ENCODE measurements around the gene GORASP1. TPM values are rescaled to one million over a fixed set of nuclear protein-coding genes. Genes with fewer than 3 reads are reported as not detected.

Gene GORASP1
- total and polyA plus RNA-seq, 2 of the 13 experiments (the other 11 are each of a cell fraction or from before 2014, with no cell fraction given) = 36.4 to 39.8 TPM

DNA sequence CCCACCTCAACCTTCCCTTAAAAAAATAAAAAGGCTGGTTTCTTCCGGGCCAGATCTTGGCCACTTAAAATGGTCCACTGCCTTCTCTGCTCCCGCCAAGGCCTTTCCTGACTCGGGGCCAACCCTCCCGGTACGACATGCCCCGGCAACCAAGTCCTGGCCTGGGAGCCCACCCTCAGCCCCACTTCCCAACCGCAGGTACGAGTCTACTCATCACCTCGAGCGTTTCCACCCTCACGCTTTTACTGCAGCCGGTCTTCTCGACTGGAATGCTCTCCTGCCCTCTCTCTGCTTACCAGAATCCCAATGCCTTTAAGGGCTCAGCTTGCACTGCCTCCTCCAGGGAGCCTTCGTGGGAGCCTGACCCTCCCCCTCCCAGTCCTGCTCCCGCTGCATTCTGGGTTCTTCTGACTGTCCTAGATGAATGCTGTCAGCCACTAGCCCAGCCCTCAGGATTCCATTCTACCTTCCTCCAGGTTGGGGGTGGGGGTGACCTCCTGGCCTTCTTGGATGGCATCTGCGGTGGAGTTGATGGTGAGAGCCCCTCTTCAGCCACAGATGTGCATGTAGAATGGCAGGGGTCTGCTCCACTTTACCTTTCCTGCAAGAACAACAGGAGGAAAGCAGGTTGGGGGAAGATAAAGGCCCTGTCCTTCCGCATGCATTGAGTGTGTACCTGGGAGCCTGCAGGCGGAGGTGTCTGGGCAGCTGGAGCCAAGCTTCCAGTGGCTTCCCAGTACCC lies 47.0 kb upstream of the GORASP1 start (continued):
- TF ChIP-seq, protein P1, sequence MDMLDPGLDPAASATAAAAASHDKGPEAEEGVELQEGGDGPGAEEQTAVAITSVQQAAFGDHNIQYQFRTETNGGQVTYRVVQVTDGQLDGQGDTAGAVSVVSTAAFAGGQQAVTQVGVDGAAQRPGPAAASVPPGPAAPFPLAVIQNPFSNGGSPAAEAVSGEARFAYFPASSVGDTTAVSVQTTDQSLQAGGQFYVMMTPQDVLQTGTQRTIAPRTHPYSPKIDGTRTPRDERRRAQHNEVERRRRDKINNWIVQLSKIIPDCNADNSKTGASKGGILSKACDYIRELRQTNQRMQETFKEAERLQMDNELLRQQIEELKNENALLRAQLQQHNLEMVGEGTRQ (IDR thresholded peaks at IDR 0.05; ENCODE audit: low read depth, low read length) = no peak
- TF ChIP-seq, protein P1 (CRISPR knock-in tag; IDR thresholded peaks at IDR 0.05; ENCODE audit: borderline replicate concordance) = no peak
- TF ChIP-seq, protein P2, sequence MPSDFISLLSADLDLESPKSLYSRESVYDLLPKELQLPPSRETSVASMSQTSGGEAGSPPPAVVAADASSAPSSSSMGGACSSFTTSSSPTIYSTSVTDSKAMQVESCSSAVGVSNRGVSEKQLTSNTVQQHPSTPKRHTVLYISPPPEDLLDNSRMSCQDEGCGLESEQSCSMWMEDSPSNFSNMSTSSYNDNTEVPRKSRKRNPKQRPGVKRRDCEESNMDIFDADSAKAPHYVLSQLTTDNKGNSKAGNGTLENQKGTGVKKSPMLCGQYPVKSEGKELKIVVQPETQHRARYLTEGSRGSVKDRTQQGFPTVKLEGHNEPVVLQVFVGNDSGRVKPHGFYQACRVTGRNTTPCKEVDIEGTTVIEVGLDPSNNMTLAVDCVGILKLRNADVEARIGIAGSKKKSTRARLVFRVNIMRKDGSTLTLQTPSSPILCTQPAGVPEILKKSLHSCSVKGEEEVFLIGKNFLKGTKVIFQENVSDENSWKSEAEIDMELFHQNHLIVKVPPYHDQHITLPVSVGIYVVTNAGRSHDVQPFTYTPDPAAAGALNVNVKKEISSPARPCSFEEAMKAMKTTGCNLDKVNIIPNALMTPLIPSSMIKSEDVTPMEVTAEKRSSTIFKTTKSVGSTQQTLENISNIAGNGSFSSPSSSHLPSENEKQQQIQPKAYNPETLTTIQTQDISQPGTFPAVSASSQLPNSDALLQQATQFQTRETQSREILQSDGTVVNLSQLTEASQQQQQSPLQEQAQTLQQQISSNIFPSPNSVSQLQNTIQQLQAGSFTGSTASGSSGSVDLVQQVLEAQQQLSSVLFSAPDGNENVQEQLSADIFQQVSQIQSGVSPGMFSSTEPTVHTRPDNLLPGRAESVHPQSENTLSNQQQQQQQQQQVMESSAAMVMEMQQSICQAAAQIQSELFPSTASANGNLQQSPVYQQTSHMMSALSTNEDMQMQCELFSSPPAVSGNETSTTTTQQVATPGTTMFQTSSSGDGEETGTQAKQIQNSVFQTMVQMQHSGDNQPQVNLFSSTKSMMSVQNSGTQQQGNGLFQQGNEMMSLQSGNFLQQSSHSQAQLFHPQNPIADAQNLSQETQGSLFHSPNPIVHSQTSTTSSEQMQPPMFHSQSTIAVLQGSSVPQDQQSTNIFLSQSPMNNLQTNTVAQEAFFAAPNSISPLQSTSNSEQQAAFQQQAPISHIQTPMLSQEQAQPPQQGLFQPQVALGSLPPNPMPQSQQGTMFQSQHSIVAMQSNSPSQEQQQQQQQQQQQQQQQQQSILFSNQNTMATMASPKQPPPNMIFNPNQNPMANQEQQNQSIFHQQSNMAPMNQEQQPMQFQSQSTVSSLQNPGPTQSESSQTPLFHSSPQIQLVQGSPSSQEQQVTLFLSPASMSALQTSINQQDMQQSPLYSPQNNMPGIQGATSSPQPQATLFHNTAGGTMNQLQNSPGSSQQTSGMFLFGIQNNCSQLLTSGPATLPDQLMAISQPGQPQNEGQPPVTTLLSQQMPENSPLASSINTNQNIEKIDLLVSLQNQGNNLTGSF (CRISPR knock-in tag; IDR thresholded peaks at IDR 0.05) = no peak
- TF ChIP-seq, protein P3, sequence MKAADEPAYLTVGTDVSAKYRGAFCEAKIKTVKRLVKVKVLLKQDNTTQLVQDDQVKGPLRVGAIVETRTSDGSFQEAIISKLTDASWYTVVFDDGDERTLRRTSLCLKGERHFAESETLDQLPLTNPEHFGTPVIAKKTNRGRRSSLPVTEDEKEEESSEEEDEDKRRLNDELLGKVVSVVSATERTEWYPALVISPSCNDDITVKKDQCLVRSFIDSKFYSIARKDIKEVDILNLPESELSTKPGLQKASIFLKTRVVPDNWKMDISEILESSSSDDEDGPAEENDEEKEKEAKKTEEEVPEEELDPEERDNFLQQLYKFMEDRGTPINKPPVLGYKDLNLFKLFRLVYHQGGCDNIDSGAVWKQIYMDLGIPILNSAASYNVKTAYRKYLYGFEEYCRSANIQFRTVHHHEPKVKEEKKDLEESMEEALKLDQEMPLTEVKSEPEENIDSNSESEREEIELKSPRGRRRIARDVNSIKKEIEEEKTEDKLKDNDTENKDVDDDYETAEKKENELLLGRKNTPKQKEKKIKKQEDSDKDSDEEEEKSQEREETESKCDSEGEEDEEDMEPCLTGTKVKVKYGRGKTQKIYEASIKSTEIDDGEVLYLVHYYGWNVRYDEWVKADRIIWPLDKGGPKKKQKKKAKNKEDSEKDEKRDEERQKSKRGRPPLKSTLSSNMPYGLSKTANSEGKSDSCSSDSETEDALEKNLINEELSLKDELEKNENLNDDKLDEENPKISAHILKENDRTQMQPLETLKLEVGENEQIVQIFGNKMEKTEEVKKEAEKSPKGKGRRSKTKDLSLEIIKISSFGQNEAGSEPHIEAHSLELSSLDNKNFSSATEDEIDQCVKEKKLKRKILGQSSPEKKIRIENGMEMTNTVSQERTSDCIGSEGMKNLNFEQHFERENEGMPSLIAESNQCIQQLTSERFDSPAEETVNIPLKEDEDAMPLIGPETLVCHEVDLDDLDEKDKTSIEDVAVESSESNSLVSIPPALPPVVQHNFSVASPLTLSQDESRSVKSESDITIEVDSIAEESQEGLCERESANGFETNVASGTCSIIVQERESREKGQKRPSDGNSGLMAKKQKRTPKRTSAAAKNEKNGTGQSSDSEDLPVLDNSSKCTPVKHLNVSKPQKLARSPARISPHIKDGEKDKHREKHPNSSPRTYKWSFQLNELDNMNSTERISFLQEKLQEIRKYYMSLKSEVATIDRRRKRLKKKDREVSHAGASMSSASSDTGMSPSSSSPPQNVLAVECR (CRISPR knock-in tag; IDR thresholded peaks at IDR 0.05; ENCODE audit: borderline replicate concordance) = no peak
- TF ChIP-seq HMGA1 (CRISPR knock-in tag; conservative IDR thresholded peaks at IDR 0.05) (no peak), PRPF4 (IDR thresholded peaks at IDR 0.05; ENCODE audit: low read depth, low read length, poor library complexity, severe bottlenecking) (no peak), ZNF629 (CRISPR knock-in tag; conservative IDR thresholded peaks at IDR 0.05) (peak; percentile 50; the same call in 1 of the 2 replicates), SOX5 (CRISPR knock-in tag; IDR thresholded peaks at IDR 0.05; ENCODE audit: borderline replicate concordance) (no peak), RAD51 (IDR thresholded peaks at IDR 0.05; ENCODE audit: borderline replicate concordance) (no peak), ZNF468 (CRISPR knock-in tag; IDR thresholded peaks at IDR 0.05) (no peak), FOXA1 (IDR thresholded peaks at IDR 0.05) (no peak), FOXA1 (CRISPR knock-in tag; IDR thresholded peaks at IDR 0.05) (no peak), PITX1 (CRISPR knock-in tag; IDR thresholded peaks at IDR 0.05) (peak; percentile 53; the same call in 1 of the 2 replicates), NFE2L1 (CRISPR knock-in tag; IDR thresholded peaks at IDR 0.05; ENCODE audit: borderline replicate concordance) (no peak)
- TF ChIP-seq, protein P4, sequence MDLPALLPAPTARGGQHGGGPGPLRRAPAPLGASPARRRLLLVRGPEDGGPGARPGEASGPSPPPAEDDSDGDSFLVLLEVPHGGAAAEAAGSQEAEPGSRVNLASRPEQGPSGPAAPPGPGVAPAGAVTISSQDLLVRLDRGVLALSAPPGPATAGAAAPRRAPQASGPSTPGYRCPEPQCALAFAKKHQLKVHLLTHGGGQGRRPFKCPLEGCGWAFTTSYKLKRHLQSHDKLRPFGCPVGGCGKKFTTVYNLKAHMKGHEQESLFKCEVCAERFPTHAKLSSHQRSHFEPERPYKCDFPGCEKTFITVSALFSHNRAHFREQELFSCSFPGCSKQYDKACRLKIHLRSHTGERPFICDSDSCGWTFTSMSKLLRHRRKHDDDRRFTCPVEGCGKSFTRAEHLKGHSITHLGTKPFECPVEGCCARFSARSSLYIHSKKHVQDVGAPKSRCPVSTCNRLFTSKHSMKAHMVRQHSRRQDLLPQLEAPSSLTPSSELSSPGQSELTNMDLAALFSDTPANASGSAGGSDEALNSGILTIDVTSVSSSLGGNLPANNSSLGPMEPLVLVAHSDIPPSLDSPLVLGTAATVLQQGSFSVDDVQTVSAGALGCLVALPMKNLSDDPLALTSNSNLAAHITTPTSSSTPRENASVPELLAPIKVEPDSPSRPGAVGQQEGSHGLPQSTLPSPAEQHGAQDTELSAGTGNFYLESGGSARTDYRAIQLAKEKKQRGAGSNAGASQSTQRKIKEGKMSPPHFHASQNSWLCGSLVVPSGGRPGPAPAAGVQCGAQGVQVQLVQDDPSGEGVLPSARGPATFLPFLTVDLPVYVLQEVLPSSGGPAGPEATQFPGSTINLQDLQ (CRISPR knock-in tag; IDR thresholded peaks at IDR 0.05) = no peak
